Caco-2 (cell line): ENCODE measurements around the gene GPATCH2L. TPM values are rescaled to one million over a fixed set of nuclear protein-coding genes. Genes with fewer than 3 reads are reported as not detected.

Source experiments
- Bru-seq: library from RNA; stranded (reverse); fragments of 400-500 nt; gene quantifications from one replicate; lab custom pipeline; 2021; lab: Mats Ljungman, UMichigan
- BruChase-seq, 2 experiments: library from RNA; stranded (reverse); fragments of 400-500 nt; gene quantifications; one replicate each; lab custom pipeline; 2021; lab: Mats Ljungman, UMichigan
- BruUV-seq: library from RNA; stranded (reverse); fragments of 400-500 nt; replicated peaks from 2 replicates; lab custom pipeline; 2021; lab: Mats Ljungman, UMichigan
- CTCF ChIA-PET: fragments of 300-600 bp; sonication (Branson Sonifier 250); formaldehyde crosslinking; loops from one replicate; lab custom pipeline; 2022; ENCODE audit warnings: antibody characterized with exemption; lab: Charles Lee
- POLR2A ChIA-PET: fragments of 300-600 bp; sonication (Branson Sonifier 250); formaldehyde crosslinking; loops from one replicate; lab custom pipeline; 2022; ENCODE audit warnings: antibody characterized with exemption; lab: Charles Lee
- DNase-seq, 2 experiments: peaks; one replicate each; pipeline versions ENCODE4 v3.0.0 to v3.0.0-alpha.2; 2020 to 2022
- H3K27me3 ChIP-seq: replicated peaks from 2 replicates; pipeline ENCODE4 v1.6.0; 2011; ENCODE audit warnings: low read length; ENCODE audit not compliant: control insufficient read depth, insufficient read depth
- H3K36me3 ChIP-seq: 2 replicates; pipeline ENCODE4 v1.5.1; 2011; ENCODE audit warnings: low read length; ENCODE audit not compliant: control insufficient read depth, insufficient read depth
- H3K4me1 ChIP-seq: fragments of 250-450 bp; sonication (Bioruptor Pico); 2 replicates; pipeline ENCODE4 v1.5.1; 2020; ENCODE audit warnings: mild to moderate bottlenecking
- H3K4me3 ChIP-seq: 2 replicates; pipeline ENCODE4 v1.5.1; 2011; ENCODE audit warnings: low read depth, mild to moderate bottlenecking, control low read depth, low read length
- H3K9me3 ChIP-seq: fragments of 250-450 bp; sonication (Bioruptor Pico); 2 replicates; pipeline ENCODE4 v1.5.1; 2020; ENCODE audit warnings: mild to moderate bottlenecking, moderate library complexity
- H3K27ac Mint-ChIP-seq: one replicate; pipeline ENCODE4 v1.8.0; 2022; ENCODE audit warnings: mixed read lengths; ENCODE audit not compliant: unreplicated experiment
- H3K27me3 Mint-ChIP-seq: one replicate; pipeline ENCODE4 v1.8.0; 2022; ENCODE audit warnings: mixed read lengths; ENCODE audit not compliant: insufficient read depth, unreplicated experiment
- H3K36me3 Mint-ChIP-seq: one replicate; pipeline ENCODE4 v1.8.0; 2022; ENCODE audit warnings: mild to moderate bottlenecking, mixed read lengths; ENCODE audit not compliant: insufficient read depth, unreplicated experiment
- H3K4me1 Mint-ChIP-seq: one replicate; pipeline ENCODE4 v1.8.0; 2022; ENCODE audit warnings: low read depth, mixed read lengths; ENCODE audit not compliant: unreplicated experiment
- H3K4me3 Mint-ChIP-seq: one replicate; pipeline ENCODE4 v1.8.0; 2022; ENCODE audit warnings: mild to moderate bottlenecking, moderate library complexity, mixed read lengths; ENCODE audit not compliant: unreplicated experiment
- H3K9me3 Mint-ChIP-seq: one replicate; pipeline ENCODE4 v1.8.0; 2022; ENCODE audit warnings: mixed read lengths; ENCODE audit not compliant: unreplicated experiment
- CTCF ChIP-seq, 2 experiments: fragments of 200-600 bp in 1 of 2; IDR thresholded peaks; 1 replicate in 1 of 2; 2 replicates in 1 of 2; pipeline versions ENCODE4 v1.5.1 to v1.8.0; 2011 to 2022; ENCODE audit warnings: antibody characterized with exemption in 1 of 2, control low read depth in 1 of 2, inconsistent platforms in 1 of 2, low read depth in 1 of 2, low read length in 1 of 2, mild to moderate bottlenecking in 1 of 2, moderate library complexity in 1 of 2; ENCODE audit not compliant: insufficient read depth in 1 of 2, severe bottlenecking in 1 of 2, unreplicated experiment in 1 of 2
- intact Hi-C: fragments of 100-400 bp; cut with micrococcal nuclease; formaldehyde crosslinking; loops from one replicate; pipeline ENCODE4 v1.10.0; 2022; ENCODE audit not compliant: unreplicated experiment
- long read RNA-seq: library from polyadenylated mRNA; stranded (forward); transcript quantifications from one replicate; pipeline ENCODE4 v2.0.0, GENCODE V29; 2022
- total RNA-seq: library from RNA; stranded (reverse); gene quantifications from 2 replicates; pipeline ENCODE4 v1.2.3, GENCODE V29; 2022

GPATCH2L gene
- total RNA-seq = 38.0 and 41.6 TPM in 2 replicates
- percentile 87 among the genes with signal in this experiment for Bru-seq, nascent RNA
- percentile 90 among the genes with signal in this experiment for BruChase-seq, experiment 1, labeled RNA remaining after a 2-hour chase
- percentile 81 among the genes with signal in this experiment for BruChase-seq, experiment 2, labeled RNA remaining after a 6-hour chase
- long read RNA-seq, full-length matches to known transcripts = 2 of 25 reads
- long read RNA-seq, partial matches to known transcripts = 14 of 25 reads
- long read RNA-seq, other reads (novel, unspliced or antisense) = 9 of 25 reads

- peak within 1 kb of the TSS; percentile 98 for H3K4me3 Mint-ChIP-seq
- no peaks in the 10 kb centered on the region for H3K27me3 ChIP-seq
- H3K36me3 Mint-ChIP-seq = peaks cover 24% of the 10 kb centered on the region
- intact Hi-C loops = no loop called here
- no peaks in the 10 kb centered on the region for H3K4me1 ChIP-seq
- H3K9me3 Mint-ChIP-seq = no peaks in the 10 kb centered on the region
- peaks cover 6% of the 10 kb centered on the region for H3K4me1 Mint-ChIP-seq
- peak within 1 kb of the TSS; percentile 97 for H3K27ac Mint-ChIP-seq
- H3K9me3 ChIP-seq = 0 out of 2 replicates have a peak, but pooled peaks cover 2% of the 10 kb centered on the region
- H3K4me3 ChIP-seq = peak within 1 kb of the TSS; percentile 97
- ChIA-PET POLR2A (no interaction called here), CTCF (no interaction called here)
- no peak for TF ChIP-seq CTCF (IDR thresholded peaks at IDR 0.05; ENCODE audit: insufficient read depth in 1 of 2, low read depth in 1 of 2, low read length in 1 of 2, severe bottlenecking in 1 of 2, unreplicated experiment in 1 of 2)
- H3K27me3 Mint-ChIP-seq = no peaks in the 10 kb centered on the region
- peak; percentile 94 to 96 for DNase-seq
- H3K36me3 ChIP-seq = no peaks in the 10 kb centered on the region; the same call in 1 of the 2 replicates
- BruUV-seq = TSS peak; percentile 51
Observed at GRCh38 chr14:76151398-76152332, at the start of gene GPATCH2L. Gene GPATCH2L, plus strand, starts transcription at chr14:76151922. Its CDS starts 2,442 bp downstream, at chr14:76154364.

DNA sequence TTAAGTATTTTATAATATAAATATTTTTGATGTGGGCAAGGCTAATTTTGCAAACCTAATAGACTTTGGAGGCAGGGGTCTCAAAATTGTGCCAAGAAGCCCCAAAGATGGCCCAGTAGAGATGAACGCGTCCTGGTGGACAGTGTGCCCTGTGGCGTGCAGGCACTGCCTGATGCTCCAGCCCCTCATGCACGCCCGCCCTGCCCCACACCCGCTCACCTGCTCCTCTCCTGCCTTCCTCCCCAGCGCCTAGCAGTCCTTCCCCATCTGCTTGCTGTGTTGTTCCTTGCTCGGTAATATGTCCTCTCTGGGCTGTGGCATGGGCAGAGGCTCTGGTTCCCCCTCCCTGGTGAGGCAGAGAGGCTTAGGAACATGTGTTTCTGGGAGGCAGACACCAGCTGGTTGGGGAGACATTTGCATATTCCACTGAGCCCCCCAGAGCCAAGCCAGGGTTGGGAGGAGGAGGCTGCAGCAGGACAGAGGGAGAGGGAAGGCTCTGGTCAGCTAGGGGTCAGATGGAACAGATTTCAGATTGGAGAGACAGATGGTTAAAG, 46.8 kb upstream of the GPATCH2L start:
- intact Hi-C loops = no loop called here
- Histone ChIP-seq H3K4me3 (no peak overlapping the region), H3K27me3 (no peaks in the 10 kb centered on the region), H3K9me3 (no peaks in the 10 kb centered on the region), H3K4me1 (no peaks in the 10 kb centered on the region), H3K36me3 (no peaks in the 10 kb centered on the region)
- no peak for DNase-seq
- ChIA-PET POLR2A (no interaction called here), CTCF (no interaction called here)
- Mint-ChIP-seq H3K9me3 (peaks cover 9% of the 10 kb centered on the region), H3K27ac (no peak overlapping the region), H3K4me1 (no peaks in the 10 kb centered on the region), H3K36me3 (no peaks in the 10 kb centered on the region), H3K27me3 (peaks cover 16% of the 10 kb centered on the region), H3K4me3 (no peak overlapping the region)
- no TSS peak for BruUV-seq
- no peak for TF ChIP-seq CTCF (IDR thresholded peaks at IDR 0.05; ENCODE audit: insufficient read depth in 1 of 2, low read depth in 1 of 2, low read length in 1 of 2, severe bottlenecking in 1 of 2, unreplicated experiment in 1 of 2)

DNA sequence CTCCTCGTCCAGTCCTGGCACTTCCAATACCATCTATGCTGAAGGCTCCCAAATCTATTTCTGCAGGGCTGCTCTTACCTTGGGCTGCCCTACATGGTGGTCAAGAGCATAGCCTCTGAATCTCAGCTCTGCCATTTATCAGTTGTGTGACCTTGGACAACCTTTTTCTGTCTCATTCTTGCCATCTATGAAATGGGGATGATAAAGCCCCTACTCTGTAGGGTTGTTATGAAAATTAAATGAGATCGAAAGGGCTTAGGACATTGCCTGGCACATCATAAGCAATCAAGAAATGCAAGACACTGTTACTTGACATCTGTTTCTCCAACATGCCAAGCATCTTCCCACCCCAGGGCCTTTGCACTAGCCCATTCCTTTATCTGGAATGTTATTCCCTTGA, 45.5 kb upstream of the GPATCH2L start:
- Histone ChIP-seq H3K36me3 (no peaks in the 10 kb centered on the region), H3K4me3 (no peak overlapping the region), H3K4me1 (no peaks in the 10 kb centered on the region), H3K27me3 (no peaks in the 10 kb centered on the region), H3K9me3 (no peaks in the 10 kb centered on the region)
- no peak for DNase-seq
- intact Hi-C loops = no loop called here
- no peak for TF ChIP-seq CTCF (IDR thresholded peaks at IDR 0.05; ENCODE audit: insufficient read depth in 1 of 2, low read depth in 1 of 2, low read length in 1 of 2, severe bottlenecking in 1 of 2, unreplicated experiment in 1 of 2)
- no TSS peak for BruUV-seq
- H3K9me3 Mint-ChIP-seq = peaks cover 9% of the 10 kb centered on the region
- CTCF ChIA-PET = no interaction called here
- no peak overlapping the region for H3K4me3 Mint-ChIP-seq
- no peak overlapping the region for H3K27ac Mint-ChIP-seq
- H3K36me3 Mint-ChIP-seq = no peaks in the 10 kb centered on the region
- no peaks in the 10 kb centered on the region for H3K4me1 Mint-ChIP-seq
- POLR2A ChIA-PET = no interaction called here
- H3K27me3 Mint-ChIP-seq = peaks cover 16% of the 10 kb centered on the region
